ENCODE results near the gene MIB2.

Gene MIB2

DNA sequence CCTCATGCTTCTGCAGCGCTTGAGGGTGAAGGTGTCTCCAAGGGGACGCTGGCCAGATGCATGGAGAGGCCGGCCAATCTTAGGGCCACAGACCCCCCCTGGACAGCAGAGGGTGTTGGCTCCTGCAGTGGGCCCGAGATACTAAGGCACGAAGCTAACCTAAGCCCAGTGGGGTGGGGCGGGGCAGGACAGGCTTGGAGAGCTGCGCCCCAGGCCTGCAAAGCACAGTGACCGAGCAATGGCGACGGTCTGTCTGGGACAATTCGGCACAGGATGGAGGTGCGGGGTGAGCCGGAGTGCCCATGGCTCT is 16.6 kb upstream of the MIB2 start:
- DNase-seq: no peak

DNA sequence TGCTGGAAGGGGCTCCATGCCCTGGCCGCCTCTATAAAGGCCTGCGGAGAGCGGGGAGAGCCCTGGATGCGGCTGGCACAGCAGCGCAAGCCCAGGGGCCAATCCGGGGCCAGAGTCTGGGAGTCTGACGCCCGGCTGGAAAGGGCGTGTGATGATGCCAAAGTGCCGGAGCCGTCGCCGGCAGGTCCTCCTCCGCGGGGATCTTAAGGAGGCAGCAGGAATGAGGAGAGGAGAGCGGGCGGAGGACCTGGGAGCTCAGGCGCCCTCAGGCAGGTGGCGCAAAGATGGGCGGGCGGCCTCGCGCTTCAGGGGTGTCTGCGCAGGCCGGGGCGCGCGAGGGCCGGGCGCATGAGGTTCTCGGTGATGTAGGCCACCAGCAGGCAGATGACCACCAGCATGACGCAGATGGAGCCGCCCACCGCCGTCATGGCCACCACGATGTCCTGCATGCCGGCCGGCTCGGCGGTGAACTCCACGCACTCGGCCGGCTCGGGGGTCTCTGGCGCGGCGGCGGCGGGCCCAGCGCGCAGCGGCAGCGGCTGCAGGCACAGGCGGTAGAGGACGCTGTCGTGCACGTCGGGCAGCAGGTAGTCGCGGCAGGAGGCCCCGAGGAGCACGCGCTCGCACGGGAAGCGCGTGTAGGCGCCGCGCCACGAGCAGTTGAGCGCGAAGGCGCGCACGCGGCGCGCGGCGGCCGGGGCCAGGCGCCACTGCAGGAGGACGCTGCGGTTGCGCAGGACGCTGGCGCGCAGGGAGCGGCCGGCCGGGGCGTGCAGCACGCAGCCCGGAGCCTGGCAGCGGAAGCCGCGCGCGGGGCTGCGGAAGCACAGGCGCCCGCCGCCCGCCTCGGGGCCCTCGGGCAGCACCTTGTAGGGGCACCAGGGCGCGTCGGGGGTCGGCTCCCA is 16.0 kb upstream of the MIB2 start:
- DNase-seq: no peak

DNA sequence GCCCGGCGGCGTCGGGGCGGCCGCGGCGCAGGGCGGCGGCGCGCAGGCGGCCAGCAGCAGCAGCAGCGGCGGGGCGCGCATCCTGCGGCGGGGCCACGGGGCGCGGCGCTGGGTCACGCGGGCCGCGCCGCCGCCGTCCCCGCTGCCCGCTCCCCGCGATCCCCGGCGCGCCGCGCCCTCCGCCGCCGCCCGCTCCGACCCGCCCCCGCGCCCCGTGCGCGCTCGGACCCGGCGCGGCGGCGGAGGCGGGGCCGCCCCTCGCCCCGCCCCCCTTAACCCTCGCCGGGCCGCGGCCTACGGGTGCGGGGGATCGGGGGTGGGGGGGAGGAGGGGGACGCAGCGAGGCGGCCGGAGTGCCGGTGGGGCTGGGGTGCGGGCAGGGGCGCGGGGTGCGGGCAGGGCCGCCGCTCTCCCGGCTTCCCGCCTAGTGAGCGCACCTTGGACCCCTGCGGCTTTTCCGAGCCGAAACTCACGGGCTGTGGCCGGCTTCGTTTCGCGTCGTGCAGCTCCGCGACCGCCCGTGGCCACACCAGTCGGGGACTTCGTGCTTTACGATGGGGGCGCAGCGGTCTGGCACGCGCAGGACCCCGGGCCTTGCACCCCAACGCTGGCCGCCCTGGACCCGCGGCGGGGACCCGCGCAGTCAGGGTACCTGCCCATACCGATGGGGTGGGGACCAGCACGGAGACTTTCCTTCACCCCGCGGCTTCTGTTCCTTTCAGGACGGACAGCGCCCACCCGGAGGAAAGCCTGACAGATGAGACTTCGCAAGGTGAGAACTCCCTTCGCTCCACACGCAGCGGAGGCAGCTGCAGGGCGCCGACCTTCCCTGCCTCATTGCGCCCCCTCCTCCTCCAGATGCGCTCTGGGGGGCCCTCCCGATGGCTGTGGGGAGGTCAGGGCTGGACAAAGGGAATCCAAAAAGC is 15.1 kb upstream of the MIB2 start, which contains the start of gene FNDC10:
Gene FNDC10 (minus strand): TSS at position 201 of the 926 bp plus-strand sequence. CDS start 120 bp downstream, at position 81.
- no peak for DNase-seq

DNA sequence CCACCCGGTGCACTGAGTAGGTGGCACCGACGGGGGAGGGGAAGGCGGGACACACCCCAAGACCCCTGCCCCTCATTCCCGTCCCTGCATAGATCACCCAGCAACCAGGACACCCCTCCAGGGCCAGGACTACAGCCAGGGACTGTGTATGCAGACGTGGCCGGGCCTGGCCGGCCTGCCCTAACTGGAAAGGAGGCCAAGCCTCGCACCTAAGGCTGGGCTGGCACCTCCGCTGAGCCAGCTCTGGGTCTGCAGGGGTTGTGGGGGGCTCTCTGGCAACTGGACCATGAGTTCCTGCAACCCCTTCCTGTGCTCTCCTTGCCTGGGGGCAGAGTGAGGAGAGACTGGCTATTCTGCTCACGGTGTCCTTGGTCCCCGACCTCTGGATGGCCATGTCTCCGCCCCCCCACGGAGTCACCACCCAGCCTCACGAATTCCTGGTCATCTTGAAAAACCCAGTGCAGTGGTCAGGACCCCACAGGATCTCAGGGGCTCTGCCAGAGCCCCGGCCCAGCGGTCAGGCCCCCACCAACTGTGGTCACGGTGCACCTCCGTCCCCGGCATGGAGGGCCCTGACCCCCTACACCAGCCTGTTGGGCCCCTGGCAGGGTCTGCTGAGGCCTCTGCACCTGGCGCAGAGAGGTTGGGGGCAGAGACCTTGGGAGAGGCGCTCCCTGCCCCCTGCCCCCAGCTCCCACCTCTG is 14.3 kb upstream of the MIB2 start:
- DNase-seq: no peak

DNA sequence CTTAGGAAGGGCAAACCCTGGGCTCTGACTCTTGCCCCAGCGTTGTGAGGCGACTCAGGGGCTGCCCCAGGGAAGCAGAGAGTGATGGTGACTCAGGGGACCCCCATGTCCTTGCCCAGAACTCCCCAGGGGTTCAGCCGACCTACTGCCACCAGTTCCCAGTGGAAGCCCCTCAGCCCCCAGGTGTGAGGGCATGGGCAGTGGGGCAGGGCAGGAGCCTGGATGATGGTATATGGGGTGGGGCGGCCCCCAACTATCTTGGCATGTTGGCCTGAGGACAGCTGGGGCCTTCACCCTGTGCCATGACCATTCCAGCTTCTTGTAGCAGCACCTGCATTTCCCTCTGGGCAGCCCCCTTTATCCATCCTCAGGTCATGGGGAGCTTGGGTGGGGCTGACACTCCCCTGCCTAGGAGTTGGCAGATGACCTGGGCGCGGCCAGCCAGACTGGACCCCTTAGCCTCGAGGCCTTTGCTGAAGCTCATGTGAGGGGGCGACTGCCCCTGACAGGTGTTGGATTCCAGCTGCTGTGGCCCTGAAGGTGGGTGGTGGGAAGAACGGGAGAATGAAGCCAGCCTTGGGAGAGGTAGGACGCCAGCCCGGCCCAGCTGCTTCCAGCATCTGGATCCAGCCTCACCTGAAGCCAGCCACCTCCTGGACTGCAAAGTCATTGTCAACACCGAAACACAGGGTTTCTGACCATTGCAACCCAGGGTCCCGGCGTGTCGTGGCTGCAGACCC is 13.6 kb upstream of the MIB2 start:
- DNase-seq: no peak

DNA sequence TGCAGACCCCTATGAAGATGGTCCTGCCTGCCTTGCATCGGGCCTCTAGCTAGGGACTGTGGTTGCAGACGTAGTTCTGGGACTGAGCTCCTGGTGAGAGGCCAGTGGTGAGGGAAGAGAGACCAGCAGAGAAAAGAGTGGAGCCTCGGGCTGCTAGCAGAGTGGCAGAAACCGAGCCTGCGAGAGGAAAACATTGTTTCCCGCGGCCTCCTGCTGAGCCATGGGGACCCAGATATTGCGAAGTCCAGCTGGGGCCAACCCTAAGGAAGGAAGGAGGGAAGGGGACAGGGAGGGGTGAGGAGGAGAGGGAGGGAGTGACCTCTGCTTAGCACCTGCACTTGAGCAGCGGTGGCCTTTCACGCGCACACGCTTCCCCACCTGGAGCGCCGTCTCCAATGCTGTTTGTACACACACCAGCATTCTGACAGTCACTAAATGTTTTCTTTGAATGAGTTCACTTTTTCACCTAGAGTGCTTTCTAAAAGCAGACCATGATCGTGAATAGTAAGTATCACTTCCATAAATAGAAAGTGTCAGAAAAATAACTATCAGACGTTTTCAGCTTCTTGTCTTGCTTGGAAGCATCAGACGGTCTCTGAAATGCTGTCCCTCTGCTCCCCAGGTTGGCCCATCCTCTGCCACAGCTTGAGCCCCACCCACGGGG is 12.9 kb upstream of the MIB2 start:
- no peak for DNase-seq

DNA sequence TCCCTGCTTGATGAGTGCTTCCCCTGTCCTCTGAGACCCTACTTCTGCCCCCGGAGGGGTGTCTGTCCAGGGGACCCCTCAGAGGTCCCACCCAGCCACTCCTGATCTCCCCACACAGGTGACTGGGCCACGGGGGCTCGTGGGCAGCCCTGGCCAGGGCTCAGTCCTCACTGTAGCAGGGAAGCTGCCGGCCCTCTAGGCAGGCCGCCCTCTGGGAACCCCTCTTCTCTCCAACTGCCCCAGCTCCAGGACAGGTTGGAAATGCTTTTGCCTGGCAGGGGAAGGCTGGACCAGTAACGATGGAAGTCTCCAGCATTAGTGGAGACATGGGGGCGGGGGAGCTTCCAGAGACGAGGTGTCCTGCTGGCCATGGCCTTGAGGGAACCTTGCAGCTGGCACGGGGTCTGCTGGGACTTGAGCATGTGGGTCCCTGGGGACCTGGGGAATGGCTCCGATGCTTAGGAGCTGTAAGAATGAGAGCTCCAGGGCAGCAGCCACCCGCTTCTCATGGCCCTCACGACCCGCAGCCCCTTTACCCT is 12.3 kb upstream of the MIB2 start:
- no peak for DNase-seq

DNA sequence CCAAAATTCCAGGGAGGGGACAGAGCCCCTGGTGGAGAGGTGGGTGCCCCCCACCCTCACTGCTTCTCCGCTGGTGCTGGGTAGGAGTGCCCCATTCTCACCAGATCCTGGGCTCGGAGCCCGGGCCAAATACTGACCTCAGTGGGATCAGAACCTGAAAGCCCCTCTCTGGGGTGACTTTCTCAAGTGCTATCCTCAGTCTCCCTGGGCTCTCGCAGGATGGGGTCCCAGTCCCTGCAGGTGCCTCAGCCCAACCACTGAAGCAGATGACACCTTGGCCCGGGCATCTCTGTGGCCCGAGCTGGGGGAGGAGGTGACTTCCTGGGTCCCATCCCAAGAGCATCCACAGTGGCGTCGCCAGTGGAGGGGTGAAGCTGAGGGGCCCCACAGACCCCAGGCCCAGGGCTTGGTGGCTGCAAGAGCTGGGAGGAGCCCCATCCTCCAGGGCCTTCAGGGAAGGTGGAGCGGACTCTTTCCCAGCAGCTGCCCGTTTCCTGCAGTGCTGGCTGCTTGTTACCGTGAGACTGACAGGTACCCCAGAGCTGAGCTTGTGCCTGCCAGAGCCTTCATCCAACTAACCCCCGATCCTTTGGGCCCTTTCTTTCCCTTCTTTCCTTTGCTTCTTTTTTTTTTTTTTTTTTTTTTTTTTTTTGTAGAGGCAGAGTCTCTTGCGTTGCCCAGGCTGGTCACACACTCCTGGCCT is 11.5 kb upstream of the MIB2 start:
- DNase-seq: no peak

DNA sequence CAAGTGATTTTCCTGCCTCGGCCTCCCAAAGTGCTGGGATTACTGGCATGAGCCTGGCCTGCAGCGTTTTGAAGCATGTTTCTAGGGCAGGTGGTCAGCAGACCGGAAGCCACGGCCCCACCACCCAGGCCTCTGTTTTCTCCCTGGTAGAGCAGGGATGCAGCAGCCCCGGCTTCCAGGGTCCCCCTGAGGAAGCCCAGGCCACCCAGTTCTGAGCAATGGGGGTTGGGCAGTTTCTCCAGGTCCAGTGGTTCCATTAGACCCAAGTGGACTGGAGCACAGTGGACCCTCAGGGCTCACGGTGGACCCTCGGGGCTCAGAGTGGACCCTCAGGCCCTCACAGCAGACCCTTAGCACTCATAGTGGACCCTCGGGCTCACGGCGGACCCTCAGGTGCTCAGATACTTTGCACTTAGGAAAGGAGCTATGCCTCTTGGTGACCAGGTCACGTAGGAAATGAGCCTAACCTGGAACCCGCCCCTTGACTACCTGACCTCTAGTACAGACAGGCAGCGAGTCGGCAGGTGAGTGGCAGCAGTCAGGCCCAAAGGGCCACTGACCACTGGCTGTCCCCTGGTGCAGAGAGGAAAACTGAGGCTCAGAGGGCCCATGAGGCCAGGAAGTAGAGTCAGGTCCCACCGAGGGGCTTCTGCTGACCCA is 10.8 kb upstream of the MIB2 start:
- no peak for DNase-seq

DNA sequence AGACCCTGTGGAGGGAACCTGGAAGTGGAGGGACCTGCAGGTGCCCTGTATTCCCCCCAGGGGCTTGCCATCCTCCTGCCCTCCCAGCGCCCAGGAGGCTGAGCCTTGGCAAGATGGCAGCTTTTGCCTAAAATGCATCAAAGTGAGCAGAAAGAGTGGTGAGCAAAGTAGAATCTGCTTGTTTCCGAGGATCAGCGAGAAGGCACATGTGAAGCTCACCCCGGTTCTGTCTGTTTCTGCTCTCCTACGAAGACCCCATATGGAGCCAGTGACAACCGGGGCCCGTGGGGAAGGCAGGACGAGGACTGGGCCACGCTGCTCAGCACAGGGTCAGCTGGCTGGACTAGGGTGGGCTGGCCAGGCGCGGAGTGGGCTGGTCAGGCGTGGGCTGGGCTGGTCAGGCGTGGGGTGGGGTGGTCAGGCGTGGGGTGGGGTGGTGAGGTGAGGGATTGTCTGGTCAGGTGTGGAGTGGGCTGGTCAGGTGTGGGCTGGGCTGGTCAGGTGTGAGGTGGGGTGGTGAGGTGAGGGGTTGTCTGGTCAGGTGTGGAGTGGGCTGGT is 10.2 kb upstream of the MIB2 start:
- DNase-seq: no peak

DNA sequence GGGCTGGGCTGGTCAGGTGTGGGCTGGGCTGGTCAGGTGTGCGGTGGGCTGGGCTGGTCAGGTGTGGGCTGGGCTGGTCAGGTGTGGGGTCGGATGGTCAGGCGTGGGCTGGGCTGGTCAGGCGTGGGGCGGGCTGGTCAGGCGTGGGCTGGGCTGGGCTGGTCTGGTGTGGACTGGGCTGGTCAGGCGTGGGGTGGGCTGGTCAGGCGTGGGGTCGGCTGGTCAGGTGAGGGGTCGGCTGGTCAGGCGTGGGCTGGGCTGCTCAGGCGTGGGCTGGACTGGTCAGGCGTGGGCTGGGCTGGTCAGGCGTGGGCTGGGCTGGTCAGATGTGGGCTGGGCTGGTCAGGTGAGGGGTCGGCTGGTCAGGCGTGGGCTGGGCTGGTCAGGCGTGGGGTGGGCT is 9.6 kb upstream of the MIB2 start:
- DNase-seq: no peak

DNA sequence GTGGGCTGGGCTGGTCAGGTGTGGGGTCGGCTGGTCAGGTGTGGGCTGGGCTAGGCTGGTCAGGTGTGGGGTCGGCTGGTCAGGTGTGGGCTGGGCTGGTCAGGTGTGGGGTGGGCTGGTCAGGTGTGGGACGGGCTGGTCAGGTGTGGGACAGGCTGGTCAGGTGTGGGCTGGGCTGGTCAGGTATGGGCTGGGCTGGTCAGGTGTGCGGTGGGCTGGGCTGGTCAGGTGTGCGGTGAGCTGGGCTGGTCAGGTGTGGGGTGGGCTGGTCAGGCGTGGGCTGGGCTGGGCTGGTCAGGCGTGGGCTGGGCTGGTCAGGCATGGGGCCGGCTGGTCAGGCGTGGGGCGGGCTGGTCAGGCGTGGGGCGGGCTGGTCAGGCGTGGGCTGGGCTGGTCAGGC is 9.1 kb upstream of the MIB2 start:
- no peak for DNase-seq

DNA sequence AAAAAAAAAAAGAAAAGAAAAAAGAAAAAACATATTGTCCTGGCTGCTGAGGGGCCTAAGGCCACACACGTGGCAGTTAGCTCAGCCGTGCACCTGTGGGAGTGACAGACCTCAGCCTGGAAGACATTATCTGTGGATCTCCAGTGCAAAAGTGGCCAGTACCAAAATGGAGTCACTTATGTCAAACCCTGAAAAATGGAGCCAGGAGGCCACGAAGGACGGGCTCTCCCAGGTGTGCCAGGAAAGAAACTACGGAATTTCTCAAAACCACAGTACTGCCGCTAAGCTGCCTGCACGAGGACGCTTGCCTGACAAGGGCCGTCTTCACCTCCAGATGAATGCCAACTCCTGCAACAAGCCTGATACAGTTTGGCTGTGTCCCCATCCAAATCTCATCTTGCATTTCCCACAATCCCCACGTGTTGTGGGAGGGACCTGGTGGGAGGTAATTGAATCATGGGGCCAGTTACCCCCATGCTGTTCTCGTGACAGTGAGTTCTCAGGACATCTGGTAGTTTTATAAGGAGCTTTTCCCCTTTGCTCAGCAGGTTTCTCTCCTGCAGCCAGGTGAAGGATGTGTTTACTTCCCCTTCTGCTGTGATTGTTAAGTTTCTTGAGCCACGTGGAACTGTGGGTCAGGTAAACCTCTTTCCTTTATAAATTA is 5.3 kb upstream of the MIB2 start:
- no peak for DNase-seq

DNA sequence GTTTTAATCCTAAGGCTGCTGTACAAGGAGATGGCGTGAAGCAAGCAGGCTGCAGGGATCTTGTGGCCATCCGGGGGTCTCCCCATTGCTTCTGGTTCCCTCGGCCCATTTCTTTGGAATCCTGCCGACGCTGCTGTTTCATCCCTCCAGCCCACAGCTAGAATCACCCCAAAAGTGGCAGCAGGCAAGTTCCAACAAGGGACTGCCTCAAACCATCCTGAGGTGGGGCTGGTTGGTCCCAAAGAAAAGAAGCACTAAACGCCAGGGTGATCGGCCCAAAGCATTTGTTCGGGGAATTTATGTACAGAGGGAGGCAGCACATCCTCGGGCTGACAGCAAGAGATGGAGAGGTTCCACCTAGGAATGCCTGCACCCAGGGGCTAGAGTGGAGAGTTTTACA is 4.5 kb upstream of the MIB2 start:
- DNase-seq: no peak

DNA sequence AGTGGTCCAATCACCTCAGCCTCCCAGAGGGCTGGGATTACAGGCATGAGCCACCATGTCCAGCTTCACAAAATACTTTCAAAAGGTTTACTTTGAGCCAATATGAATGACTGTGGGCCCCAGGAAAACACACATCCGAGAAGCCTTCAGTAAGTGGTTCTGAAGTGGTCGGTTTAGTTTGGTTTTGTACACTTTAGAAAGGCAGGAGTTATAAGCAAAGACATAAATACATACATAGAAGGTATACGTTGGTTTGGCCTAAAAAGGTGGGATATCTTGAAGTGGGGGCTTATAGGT is 3.2 kb upstream of the MIB2 start:
- no peak for DNase-seq

DNA sequence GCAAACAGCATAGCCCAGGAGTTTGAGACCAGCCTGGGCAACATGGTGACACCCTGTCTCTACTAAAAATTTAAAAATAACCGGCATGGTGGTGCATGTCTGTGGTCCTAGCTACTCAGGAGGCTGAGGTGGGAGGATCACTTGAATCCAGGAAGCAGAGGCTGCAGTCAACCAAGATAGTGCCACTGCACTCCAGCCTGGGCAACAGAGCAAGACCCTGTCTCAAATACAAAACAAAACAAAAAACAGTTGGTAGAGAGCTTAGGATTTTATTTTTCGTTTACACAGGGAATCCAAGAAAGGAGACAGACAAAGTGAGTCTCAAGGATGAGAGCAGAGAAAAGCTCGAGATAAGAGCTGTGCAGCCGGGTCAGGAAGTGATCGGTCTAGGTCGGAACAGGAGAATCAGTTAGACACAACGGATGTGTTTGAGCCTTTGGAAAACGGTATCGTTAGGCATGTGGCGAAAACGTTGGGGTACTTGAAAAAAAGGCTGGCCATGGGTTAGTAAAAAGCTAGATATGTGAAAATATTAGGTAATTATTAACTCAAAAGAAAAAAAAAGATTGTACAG is 1.7 kb upstream of the MIB2 start:
- DNase-seq: no peak

DNA sequence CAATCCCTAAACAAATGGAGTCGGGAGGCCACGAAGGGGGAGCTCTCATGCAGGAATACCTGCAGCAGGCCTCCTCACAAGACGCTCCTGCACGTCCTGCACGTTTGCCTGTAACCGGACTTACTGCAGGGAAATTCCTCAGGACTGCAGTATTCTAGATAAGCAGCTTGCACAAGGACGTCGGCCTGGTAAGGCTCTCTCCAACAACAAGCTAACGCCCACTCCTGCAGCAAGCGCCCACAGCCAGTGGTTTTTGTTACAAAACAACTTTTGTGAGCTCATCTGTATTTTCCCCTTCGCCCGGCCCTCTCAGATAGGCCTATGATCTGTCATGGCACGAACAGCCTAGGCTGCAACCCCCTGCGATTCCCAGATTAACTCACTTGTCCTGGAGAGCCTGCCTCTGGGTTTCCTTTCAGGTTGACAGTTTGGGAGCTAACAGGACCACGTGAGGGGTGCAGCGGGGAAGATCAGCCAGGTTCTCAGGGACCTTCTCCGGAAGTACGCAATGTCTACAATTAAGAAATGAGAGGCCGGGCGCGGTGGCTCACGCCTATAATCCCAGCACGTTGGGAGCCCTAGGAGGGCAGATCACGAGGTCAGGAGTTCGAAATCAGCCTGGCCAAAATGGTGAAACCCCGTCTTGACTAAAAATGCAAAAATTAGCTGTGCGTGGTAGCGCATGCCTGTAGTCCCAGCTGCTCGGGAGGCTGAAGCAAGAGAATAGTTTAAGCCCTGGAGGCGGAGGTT is 921 bp upstream of the MIB2 start:
- DNase-seq: peak; percentile 69

DNA sequence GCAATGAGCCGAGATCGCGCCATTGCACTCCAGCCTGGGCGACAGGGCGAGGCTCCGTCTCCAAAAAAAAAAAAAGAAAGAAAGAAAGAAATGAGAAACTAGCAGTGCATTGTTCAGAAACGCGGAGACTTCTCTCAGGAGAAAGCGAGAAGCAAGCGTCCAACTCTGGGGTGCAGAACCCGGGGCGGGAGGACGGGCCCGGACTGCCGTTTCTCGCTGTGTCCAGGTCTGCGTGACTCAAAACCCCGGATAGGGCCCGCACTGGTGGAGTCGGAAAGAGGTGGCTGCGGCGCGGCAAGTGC is 395 bp upstream of the MIB2 start:
- DNase-seq: no peak

Data from stimulated activated naive CD4-positive, alpha-beta T cell treated with Interleukin-2 at 50 U/mL for 16 hours (primary cell).